T-helper 2 cell treated with Interferon-gamma antibody and Interleukin-4, amounts not matched to agents 5 μg/mL and 100 μg/mL, for 36 hours (primary cell): ENCODE data around the gene DGKI.

Experiments used
- DNase-seq: peaks from one replicate; pipeline ENCODE4 v3.0.0; 2021; ENCODE audit warnings: low spot score
- H3K27ac Mint-ChIP-seq: one replicate; pipeline ENCODE4 v1.8.0; 2021; ENCODE audit warnings: mild to moderate bottlenecking, mixed read lengths
- H3K27me3 Mint-ChIP-seq: one replicate; pipeline ENCODE4 v1.8.0; 2021; ENCODE audit warnings: low read depth, mixed read lengths
- H3K36me3 Mint-ChIP-seq: one replicate; pipeline ENCODE4 v1.8.0; 2021; ENCODE audit warnings: low read depth, mixed read lengths
- H3K4me1 Mint-ChIP-seq: one replicate; pipeline ENCODE4 v1.8.0; 2021; ENCODE audit warnings: low read depth, mixed read lengths
- H3K4me3 Mint-ChIP-seq: one replicate; pipeline ENCODE4 v1.8.0; 2022; ENCODE audit warnings: mild to moderate bottlenecking, moderate library complexity, mixed read lengths
- H3K9me3 Mint-ChIP-seq: one replicate; pipeline ENCODE4 v1.8.0; 2021; ENCODE audit warnings: mixed read lengths

Gene DGKI

DNA sequence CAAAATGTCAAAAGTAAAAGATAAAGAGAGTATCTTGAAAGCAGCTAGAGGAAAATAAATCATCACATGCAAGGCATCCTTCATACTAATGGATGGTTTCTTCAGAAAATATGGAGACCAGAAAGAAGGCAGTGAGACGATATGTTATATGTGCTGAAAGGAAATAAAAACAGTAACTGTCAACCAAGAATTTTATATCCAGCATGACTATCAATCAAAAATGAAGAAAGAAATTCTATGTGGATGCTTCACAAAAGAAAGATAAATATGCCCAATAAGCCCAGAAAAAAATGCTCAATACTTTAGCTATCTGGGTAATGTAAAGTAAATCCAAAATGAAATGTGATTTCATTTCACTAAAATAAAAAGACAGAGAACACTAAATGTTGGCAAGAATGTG lies 142.1 kb downstream of the DGKI start:
- H3K4me1 Mint-ChIP-seq: no peaks in the 10 kb centered on the region
- peaks cover 12% of the 10 kb centered on the region for H3K9me3 Mint-ChIP-seq
- H3K36me3 Mint-ChIP-seq: no peaks in the 10 kb centered on the region
- H3K27me3 Mint-ChIP-seq: no peaks in the 10 kb centered on the region
- no peak overlapping the region for H3K27ac Mint-ChIP-seq
- no peak overlapping the region for H3K4me3 Mint-ChIP-seq
- no peak for DNase-seq

DNA sequence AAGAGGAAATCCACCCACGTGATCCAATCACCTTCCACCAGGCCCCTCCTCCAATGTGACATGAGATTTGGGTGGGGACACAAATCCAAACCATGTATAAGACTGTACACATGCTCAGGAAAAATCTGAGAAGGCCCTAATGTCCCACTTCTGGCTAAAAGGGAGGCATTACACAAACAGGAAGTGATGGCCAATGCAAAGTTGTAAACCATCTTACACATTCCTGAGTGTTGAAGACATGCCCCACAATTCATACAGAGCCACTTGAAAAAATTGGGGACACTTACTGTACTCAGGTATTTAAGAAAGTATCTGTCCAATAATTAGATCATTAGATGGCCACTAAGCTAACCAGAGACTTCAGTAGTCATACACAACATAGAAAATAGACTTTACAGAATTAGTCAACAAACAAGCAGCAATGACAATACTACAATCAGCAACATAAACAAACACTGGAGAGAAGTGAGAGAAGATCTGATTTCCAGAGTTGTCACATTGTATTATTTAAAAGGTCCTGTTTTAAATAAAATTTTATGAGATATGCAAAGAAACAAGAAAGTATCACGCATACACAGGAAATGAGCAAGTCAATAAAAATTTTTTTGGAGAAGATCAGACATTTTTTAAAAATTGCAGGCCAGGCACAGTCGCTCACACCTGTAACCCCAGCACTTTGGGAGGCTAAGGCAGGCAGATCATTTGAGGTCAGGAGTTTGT lies 143.3 kb downstream of the DGKI start:
- DNase-seq: no peak
- no peaks in the 10 kb centered on the region for H3K27me3 Mint-ChIP-seq
- no peaks in the 10 kb centered on the region for H3K36me3 Mint-ChIP-seq
- no peaks in the 10 kb centered on the region for H3K4me1 Mint-ChIP-seq
- H3K9me3 Mint-ChIP-seq: peaks cover 12% of the 10 kb centered on the region
- H3K27ac Mint-ChIP-seq: no peak overlapping the region
- no peak overlapping the region for H3K4me3 Mint-ChIP-seq

DNA sequence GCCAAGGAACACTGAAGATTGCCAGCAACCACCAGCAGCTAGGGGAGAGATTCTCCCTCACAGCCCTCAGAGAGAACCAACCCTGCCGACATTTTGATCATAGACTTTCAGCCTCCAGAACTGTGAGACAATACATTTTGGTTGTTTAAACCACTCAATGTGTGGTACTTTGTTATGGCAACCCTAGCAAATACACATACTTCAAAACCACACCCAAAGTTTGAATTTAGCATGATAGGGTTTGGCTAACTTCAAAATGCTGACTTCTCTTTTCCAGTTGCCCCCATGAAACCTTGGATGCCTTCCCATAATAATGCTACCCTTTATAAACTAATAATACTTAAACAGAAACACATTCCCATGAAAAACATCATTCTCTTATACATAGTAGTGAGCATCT lies 149.8 kb downstream of the DGKI start:
- Mint-ChIP-seq H3K4me1 (no peaks in the 10 kb centered on the region), H3K27me3 (no peaks in the 10 kb centered on the region), H3K9me3 (no peaks in the 10 kb centered on the region), H3K36me3 (no peaks in the 10 kb centered on the region), H3K4me3 (no peak overlapping the region), H3K27ac (no peak overlapping the region)
- no peak for DNase-seq

DNA sequence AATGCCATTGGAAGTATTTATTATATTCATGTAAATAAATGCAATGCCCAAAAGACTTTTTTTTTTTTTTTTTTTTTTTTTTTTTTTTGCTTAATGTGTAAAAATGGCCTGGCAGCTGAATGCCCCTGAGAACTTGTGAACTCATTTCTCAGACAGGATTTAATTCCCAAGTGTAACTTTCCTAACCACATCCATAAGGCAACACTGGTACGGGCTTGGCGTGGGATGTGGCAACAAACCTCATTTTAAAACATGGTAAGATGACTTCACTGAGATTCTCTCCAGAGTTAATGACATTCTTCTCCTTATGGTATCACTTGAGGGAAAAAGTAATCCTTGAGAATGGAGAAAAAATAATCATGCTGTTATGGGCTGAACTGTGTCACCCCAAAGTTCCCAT lies 150.4 kb downstream of the DGKI start:
- no peak overlapping the region for H3K27ac Mint-ChIP-seq
- DNase-seq: no peak
- no peaks in the 10 kb centered on the region for H3K4me1 Mint-ChIP-seq
- H3K9me3 Mint-ChIP-seq: no peaks in the 10 kb centered on the region
- H3K4me3 Mint-ChIP-seq: no peak overlapping the region
- no peaks in the 10 kb centered on the region for H3K36me3 Mint-ChIP-seq
- no peaks in the 10 kb centered on the region for H3K27me3 Mint-ChIP-seq

DNA sequence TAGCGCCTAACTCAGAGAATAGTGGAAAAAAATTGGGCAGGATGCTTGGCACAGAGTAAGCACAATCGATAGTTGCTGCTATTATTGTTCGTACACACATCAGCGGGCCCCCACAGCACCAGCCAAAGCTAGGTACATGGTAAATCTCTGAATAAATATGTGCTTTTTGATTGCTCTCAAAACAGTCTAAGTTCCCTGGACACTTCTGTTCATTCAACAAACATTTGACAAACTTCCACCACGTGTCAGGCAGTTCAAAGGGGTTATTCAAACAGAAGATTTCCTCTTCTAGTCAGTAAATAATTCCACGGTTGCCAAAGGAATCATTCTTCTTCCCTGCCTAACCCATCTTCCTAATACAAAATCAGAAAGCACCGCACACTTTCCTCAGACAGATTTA lies 150.8 kb downstream of the DGKI start:
- Mint-ChIP-seq H3K27ac (no peak overlapping the region), H3K27me3 (no peaks in the 10 kb centered on the region), H3K4me3 (no peak overlapping the region), H3K4me1 (no peaks in the 10 kb centered on the region), H3K9me3 (no peaks in the 10 kb centered on the region), H3K36me3 (no peaks in the 10 kb centered on the region)
- DNase-seq: no peak

DNA sequence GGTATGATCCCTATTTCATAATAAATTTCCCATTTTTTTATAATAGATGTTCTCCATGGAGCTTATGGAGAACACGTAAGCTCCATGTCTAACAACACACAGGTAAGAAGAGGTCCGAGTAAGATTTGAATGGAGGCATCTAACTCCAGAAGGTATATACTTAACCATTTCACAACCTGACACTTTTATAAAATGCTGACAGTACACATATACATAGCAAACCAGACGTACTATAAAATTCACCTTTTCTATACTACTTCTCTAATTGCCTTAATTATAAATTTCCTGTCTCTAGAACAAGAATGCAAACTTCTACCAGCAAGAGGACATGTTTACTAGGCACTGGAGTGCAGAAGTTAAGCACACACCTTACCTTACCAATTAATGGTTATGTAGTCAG lies 151.3 kb downstream of the DGKI start:
- no peak for DNase-seq
- no peak overlapping the region for H3K27ac Mint-ChIP-seq
- no peaks in the 10 kb centered on the region for H3K4me1 Mint-ChIP-seq
- no peaks in the 10 kb centered on the region for H3K36me3 Mint-ChIP-seq
- H3K27me3 Mint-ChIP-seq: no peaks in the 10 kb centered on the region
- no peaks in the 10 kb centered on the region for H3K9me3 Mint-ChIP-seq
- H3K4me3 Mint-ChIP-seq: no peak overlapping the region

DNA sequence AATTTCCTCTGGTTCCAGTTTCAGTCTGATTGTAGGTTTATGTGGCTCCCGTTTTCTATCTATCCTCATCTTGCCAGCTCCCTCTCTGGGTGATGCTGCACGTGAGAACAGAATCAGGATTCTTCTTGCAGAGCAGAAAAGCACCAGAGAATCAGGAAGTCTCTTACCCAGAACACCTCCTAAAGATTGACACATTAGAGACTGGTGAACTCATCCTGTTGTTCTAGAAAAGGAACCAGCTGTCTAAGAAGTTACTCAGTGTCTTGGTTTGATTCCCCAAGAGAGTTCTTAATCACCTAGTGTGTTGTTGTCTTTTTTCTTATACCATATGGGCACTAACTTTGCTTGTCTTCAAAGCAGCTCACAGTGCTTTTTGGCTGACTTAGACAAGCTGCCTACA lies 152.4 kb downstream of the DGKI start:
- H3K36me3 Mint-ChIP-seq: no peaks in the 10 kb centered on the region
- H3K9me3 Mint-ChIP-seq: no peaks in the 10 kb centered on the region
- no peaks in the 10 kb centered on the region for H3K4me1 Mint-ChIP-seq
- no peak for DNase-seq
- H3K4me3 Mint-ChIP-seq: no peak overlapping the region
- no peaks in the 10 kb centered on the region for H3K27me3 Mint-ChIP-seq
- H3K27ac Mint-ChIP-seq: no peak overlapping the region

DNA sequence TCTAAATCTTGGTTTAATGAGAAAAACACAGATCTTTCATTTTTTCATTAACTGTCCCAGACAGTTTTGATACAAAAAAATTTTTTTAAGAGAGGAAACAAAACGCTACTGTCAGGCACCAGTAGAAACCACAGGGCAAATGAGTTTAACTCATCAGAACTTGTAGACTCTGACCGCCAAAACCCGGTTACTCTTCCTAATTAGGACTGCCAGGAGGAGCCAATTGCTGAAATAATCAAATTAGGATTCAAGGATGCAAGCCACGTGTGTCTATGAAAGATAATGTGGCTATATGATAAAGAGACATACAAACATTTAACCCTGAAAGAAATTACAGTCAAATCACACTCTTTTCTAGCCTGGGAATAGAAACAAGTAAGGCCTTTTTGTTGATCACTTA lies 154.4 kb downstream of the DGKI start:
- Mint-ChIP-seq H3K36me3 (no peaks in the 10 kb centered on the region), H3K4me1 (no peaks in the 10 kb centered on the region), H3K9me3 (no peaks in the 10 kb centered on the region), H3K4me3 (no peak overlapping the region), H3K27ac (no peak overlapping the region), H3K27me3 (no peaks in the 10 kb centered on the region)
- no peak for DNase-seq

DNA sequence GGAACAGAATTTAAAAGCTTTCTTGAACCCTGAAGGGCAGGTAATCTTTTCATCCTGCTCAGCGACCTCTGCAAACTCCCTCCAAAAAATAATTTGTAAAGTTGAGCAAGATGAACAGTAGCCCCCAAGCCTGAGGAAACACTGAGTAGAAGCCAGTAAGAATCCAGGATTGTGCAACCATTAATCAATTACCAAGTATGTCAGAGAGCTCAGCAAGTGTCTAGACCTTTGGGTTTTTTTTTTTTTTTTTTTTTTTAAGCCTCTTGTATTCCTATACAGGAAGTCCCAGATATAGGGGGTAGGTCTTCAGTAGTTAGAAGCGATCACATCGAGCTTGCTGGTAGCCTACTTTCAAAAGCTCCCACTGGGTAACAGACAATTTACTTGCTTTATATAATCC lies 155.2 kb downstream of the DGKI start:
- Mint-ChIP-seq H3K36me3 (no peaks in the 10 kb centered on the region), H3K9me3 (no peaks in the 10 kb centered on the region), H3K4me1 (no peaks in the 10 kb centered on the region), H3K27me3 (no peaks in the 10 kb centered on the region), H3K4me3 (no peak overlapping the region), H3K27ac (no peak overlapping the region)
- DNase-seq: no peak

DNA sequence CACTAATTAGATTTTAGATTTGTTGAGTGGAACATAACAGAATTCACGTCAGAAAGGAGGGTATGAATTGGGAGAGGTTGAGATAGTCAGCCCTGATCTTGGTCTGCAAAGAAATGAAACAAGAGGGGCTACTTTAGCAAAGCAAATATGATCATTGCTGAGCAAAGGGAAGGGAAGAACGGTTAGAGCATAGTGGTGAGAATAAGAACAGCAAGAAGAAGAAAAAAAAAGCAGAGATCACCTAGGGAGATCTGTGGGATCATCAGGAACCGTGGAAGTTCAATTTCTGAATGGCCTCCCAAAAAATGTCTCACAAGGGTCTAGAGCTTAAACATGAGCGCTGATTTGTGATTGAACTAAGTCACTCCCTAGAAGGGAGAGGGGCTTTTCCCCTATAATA lies 156.1 kb downstream of the DGKI start:
- H3K27me3 Mint-ChIP-seq: no peaks in the 10 kb centered on the region
- H3K4me1 Mint-ChIP-seq: no peaks in the 10 kb centered on the region
- H3K4me3 Mint-ChIP-seq: no peak overlapping the region
- no peaks in the 10 kb centered on the region for H3K36me3 Mint-ChIP-seq
- H3K27ac Mint-ChIP-seq: no peak overlapping the region
- no peaks in the 10 kb centered on the region for H3K9me3 Mint-ChIP-seq
- no peak for DNase-seq

DNA sequence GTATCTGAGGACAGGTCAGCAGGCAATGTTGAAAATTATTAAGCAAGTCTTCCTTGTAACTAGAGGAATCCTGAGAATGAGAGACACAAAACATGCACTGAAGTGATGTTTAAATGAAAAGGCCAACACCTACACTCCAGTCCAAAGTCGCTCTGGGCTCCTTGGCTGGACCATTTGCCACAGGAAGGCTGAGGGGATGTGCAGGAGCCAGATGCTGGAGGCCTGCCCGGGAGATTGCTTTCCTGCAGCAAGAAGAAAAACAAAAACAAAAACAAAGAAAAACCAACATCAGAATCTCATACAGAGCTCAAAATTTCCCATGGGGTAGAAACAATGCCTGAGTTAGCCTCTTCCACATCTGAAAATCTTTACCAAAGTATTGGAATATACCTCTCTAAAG lies 157.0 kb downstream of the DGKI start:
- Mint-ChIP-seq H3K36me3 (no peaks in the 10 kb centered on the region), H3K9me3 (no peaks in the 10 kb centered on the region), H3K27me3 (no peaks in the 10 kb centered on the region), H3K27ac (no peak overlapping the region), H3K4me1 (no peaks in the 10 kb centered on the region), H3K4me3 (no peak overlapping the region)
- DNase-seq: no peak

DNA sequence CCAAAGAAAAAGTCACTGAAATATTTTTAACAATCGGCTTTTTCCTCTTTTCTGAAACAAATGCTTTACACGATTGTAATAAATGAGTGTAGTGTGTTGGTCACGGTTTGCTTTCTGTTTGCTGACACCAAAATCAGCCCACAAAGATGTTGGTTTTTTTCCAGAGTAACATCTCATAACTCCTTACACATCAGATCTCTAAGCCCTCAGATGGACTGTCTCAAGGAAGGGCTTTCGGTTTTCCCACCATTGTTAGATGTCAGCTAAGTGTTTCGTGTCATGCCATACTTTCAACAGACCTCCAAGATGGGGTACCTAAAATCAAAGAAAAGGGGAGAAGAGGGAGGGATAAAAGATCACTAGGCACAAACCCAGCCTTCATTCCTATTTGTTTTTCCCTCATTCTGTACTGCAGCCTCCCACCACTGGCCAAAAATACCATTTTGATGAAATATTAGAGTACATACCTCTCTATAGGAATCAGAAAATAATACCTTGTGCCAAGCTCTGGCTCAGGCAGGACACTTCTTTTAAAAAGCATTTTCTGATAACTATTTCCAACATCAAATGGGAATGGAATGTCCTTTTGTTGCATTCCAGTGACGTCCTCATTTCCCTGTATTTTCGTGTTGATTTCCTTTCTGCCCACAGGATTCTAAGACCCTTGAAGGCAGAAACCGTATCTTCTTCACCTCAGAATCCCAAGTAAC lies 159.1 kb downstream of the DGKI start:
- H3K9me3 Mint-ChIP-seq: no peaks in the 10 kb centered on the region
- no peaks in the 10 kb centered on the region for H3K36me3 Mint-ChIP-seq
- peaks cover under 1% of the 10 kb centered on the region for H3K27me3 Mint-ChIP-seq
- H3K4me1 Mint-ChIP-seq: no peaks in the 10 kb centered on the region
- no peak for DNase-seq
- no peak overlapping the region for H3K27ac Mint-ChIP-seq
- no peak overlapping the region for H3K4me3 Mint-ChIP-seq

DNA sequence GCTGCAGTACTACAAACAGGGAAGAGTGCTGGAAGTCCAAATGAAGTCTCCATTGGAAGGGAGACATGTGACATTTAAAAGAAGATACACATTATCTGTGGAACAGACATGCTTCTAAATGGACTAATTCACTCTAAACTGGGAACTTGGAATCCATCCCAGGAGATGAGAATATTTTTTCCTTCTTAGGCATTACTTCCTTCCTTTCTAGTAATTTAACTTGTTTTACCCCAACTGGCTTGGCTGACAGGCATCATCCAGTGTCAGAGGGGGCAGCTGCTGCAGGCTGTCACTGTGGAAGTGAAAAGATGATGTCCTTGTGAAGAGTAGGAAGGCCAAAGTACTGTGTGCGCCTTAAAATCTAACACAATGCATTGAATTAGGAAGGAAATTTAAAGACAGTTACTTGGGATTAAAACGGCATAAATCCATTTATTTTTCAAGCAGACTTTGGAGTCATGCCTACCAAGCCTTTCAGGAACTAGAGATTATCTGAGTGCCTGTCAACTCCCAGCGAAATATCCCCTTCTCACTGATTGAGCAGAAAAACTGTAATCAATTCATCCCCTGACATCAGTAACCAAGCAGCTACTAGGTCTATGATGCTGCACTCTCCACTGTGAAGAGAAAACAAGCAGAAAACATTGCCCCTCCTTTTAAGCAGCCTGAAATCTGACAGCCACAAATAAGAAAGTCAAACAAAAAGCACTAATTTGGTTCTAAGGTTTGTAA lies 161.2 kb downstream of the DGKI start:
- H3K9me3 Mint-ChIP-seq: no peaks in the 10 kb centered on the region
- DNase-seq: no peak
- H3K4me3 Mint-ChIP-seq: no peak overlapping the region
- H3K36me3 Mint-ChIP-seq: no peaks in the 10 kb centered on the region
- no peaks in the 10 kb centered on the region for H3K4me1 Mint-ChIP-seq
- no peak overlapping the region for H3K27ac Mint-ChIP-seq
- H3K27me3 Mint-ChIP-seq: peaks cover 3% of the 10 kb centered on the region

DNA sequence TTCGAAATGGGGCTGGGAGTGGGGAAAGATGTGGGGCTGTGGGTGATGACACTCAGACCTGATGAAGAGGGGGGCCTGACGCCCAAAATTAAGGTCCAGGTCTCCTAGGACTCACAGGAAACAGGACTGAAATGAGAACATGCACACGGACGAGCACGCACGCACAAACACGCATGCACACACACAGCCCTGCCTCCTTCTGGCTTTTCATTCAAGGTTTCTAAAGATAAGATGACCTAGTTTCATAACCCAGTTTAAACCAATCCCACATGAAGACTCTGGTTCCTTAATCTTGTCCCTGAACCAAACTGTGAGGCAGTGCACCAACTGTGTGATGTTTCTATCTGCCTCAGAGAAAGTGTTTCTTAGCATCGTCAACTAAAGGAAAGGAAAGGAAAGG lies 162.0 kb downstream of the DGKI start:
- peaks cover 3% of the 10 kb centered on the region for H3K27me3 Mint-ChIP-seq
- H3K27ac Mint-ChIP-seq: no peak overlapping the region

More for the DNA sequence above, 162.0 kb downstream of the DGKI start:
- Mint-ChIP-seq H3K4me3 (no peak overlapping the region), H3K4me1 (no peaks in the 10 kb centered on the region), H3K36me3 (no peaks in the 10 kb centered on the region), H3K9me3 (no peaks in the 10 kb centered on the region)
- no peak for DNase-seq
